Progenitor cell of endocrine pancreas (in vitro differentiated cells): ENCODE data around the gene EMX2. TPM values are rescaled to one million over a fixed set of nuclear protein-coding genes. Genes with fewer than 3 reads are reported as not detected.

Experiments
- DNase-seq: peaks from one replicate; pipeline ENCODE4 v3.0.0; 2021; ENCODE audit warnings: low spot score; ENCODE audit not compliant: unreplicated experiment
- H3K27ac Mint-ChIP-seq: 2 replicates; pipeline ENCODE4 v1.8.0; 2021; ENCODE audit warnings: mild to moderate bottlenecking, moderate library complexity, mixed read lengths
- H3K27me3 Mint-ChIP-seq: 2 replicates; pipeline ENCODE4 v1.8.0; 2021; ENCODE audit warnings: mixed read lengths
- H3K36me3 Mint-ChIP-seq: 2 replicates; pipeline ENCODE4 v1.8.0; 2022; ENCODE audit warnings: mixed read lengths; ENCODE audit not compliant: insufficient read depth
- H3K4me1 Mint-ChIP-seq: 2 replicates; pipeline ENCODE4 v1.8.0; 2021; ENCODE audit warnings: low read depth, mixed read lengths
- H3K4me3 Mint-ChIP-seq: 2 replicates; pipeline ENCODE4 v1.8.0; 2021; ENCODE audit warnings: low read depth, mild to moderate bottlenecking, moderate library complexity, mixed read lengths
- H3K9me3 Mint-ChIP-seq: 2 replicates; pipeline ENCODE4 v1.8.0; 2021; ENCODE audit warnings: low read depth, mixed read lengths
- total RNA-seq: library from RNA; stranded (reverse); gene quantifications from 2 replicates; pipeline ENCODE4 v1.2.1, GENCODE V29; 2021
- TF ChIP-seq, protein P1 (sequence below): fragments of 200-600 bp; sonication (generic); IDR thresholded peaks from one replicate; pipeline ENCODE4 v1.5.0; 2021; ENCODE audit warnings: antibody characterized with exemption, mild to moderate bottlenecking; ENCODE audit not compliant: unreplicated experiment

EMX2 gene
- total RNA-seq, 1 donor from 2014 or later = not detected

DNA sequence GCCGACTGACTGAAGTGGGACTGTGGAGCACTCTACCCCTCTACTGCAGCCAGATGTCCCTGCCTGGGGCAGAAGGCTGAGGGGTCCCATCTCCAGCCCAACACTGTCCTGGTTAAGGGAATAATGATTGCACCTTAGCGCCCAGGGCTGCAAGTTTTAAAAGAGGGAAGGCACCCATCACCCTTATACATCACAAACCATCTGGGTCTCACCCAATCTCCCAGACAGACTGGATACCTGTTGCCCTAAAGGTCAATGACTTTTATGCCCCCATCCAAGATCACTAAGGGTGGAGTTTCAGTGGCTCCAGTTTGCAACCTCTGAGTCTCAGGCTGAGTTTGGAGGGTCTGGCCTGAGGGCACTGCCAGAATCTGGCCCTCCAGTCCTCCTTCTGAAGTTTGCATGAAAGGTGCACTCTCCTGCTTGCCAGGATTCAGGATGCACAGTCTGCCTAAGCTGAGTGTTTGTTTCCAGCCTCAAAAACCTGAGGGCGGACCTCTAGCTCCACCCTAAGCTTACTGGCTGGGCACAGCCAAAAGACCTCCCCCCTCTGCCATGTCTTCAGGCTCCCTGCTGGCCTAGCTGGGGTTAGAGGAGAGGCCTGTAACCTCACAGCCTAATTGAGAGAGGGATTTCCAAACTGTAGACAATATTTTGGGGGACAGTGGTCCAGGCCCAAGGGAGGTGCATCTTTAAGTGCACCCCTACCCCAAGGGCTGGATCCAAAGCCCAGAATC is 2.5 kb upstream of the EMX2 start:
- no peaks in the 10 kb centered on the region for H3K36me3 Mint-ChIP-seq
- H3K9me3 Mint-ChIP-seq = no peaks in the 10 kb centered on the region
- H3K27ac Mint-ChIP-seq = no peak overlapping the region
- peaks cover 91% of the 10 kb centered on the region for H3K27me3 Mint-ChIP-seq
- no peak for DNase-seq
- TF ChIP-seq, protein P1, sequence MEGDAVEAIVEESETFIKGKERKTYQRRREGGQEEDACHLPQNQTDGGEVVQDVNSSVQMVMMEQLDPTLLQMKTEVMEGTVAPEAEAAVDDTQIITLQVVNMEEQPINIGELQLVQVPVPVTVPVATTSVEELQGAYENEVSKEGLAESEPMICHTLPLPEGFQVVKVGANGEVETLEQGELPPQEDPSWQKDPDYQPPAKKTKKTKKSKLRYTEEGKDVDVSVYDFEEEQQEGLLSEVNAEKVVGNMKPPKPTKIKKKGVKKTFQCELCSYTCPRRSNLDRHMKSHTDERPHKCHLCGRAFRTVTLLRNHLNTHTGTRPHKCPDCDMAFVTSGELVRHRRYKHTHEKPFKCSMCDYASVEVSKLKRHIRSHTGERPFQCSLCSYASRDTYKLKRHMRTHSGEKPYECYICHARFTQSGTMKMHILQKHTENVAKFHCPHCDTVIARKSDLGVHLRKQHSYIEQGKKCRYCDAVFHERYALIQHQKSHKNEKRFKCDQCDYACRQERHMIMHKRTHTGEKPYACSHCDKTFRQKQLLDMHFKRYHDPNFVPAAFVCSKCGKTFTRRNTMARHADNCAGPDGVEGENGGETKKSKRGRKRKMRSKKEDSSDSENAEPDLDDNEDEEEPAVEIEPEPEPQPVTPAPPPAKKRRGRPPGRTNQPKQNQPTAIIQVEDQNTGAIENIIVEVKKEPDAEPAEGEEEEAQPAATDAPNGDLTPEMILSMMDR = no peak
- H3K4me3 Mint-ChIP-seq = no peak overlapping the region
- peaks cover 13% of the 10 kb centered on the region for H3K4me1 Mint-ChIP-seq

DNA sequence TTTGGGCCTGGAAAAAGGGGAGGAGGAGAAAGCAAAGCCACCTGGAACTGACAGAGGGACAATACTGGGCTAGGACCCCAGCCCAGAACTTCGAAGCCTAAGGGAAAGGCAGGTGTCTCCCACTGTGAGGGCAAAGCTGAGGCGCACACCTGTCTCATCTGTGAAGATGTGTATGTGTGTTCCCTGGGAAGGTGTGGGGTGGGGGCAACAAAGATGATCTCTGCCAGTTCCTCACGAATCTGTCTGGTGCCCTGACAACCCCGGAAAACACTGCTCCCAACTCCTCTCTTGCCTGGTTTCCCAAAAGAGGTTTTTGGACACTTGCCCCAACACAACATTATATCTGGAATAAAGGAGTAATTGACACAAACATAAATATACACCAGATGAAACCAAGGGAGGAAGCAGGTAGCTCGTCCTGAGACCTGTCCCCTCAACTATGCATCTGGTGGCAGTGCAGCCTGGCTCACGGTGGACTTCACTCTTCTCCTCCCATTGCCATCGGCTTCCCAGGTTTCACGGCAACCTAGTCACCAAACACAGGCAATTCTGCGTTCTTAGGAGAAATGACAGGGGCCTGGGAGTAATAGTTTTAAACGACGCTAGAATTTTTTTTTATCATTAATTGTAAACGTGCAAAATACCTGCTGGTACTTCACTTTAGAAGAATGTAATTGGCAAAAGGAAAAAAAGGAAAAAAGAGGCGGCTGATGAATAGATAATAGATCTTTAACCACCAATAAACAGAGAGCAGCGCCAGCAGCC is 1.7 kb upstream of the EMX2 start:
- no peak for DNase-seq
- Mint-ChIP-seq H3K4me1 (peaks cover 12% of the 10 kb centered on the region), H3K36me3 (no peaks in the 10 kb centered on the region), H3K9me3 (no peaks in the 10 kb centered on the region), H3K27ac (no peak overlapping the region), H3K27me3 (peaks cover 89% of the 10 kb centered on the region), H3K4me3 (no peak overlapping the region)
- TF ChIP-seq, protein P1 = no peak

DNA sequence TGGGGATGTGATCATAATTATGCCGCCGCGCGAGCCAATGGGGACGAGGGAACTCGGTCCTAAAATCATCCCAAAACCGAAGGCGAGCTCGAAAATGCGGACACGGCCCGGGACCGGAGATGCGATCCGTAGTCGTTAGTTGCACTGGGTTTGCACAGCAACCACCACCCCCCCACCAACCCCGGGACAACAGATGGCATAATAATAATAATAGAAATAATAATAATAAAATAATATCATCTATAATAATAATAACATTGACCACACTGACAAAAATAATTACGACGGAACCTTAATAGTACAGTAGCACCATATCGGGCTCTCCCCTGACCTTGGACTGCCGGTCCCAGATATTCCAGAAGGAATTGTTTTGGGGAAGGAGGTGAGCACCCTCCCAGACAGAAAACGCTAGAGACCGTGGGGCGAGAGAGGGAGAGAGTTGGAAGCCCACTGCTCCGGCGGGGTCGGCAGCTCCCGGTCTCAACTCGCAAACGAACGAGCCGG is 1.1 kb upstream of the EMX2 start:
- H3K4me1 Mint-ChIP-seq = peaks cover 16% of the 10 kb centered on the region
- H3K36me3 Mint-ChIP-seq = no peaks in the 10 kb centered on the region
- peak overlapping the region; percentile 80 for H3K27ac Mint-ChIP-seq
- no peak for DNase-seq
- peak overlapping the region; percentile 50 for H3K4me3 Mint-ChIP-seq
- TF ChIP-seq, protein P1 = no peak
- peaks cover 89% of the 10 kb centered on the region for H3K27me3 Mint-ChIP-seq
- H3K9me3 Mint-ChIP-seq = no peaks in the 10 kb centered on the region

DNA sequence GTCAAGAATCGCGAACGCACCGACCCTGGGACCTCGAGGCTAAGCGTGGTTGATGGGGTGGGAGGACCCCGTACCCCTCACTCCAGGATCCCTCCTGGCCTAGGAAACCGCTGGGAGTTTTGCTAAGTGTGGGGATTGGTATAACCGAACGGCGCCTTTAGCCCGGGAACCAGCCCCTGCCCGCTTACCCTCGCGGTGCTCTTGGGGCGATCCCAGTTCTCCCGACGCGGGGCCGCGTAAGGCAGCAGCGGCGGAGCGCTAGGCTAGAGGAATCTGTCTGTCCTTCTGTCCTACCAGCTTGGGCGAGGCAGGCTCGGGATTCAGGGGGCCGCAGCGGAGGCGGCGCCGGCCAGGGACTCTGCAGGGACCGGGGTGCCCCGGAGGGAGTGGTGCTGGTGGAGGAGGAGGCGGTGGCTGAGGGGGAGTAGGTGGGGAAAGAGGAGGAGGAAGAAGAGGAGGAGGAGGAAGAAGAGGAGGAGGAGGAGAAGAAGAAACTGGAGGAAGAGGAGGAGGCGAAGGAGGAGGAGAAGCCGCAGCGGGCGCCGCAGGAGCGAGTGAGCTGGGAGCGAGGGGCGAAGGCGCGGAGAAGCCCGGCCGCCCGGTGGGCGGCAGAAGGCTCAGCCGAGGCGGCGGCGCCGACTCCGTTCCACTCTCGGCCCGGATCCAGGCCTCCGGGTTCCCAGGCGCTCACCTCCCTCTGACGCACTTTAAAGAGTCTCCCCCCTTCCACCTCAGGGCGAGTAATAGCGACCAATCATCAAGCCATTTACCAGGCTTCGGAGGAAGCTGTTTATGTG is 439 bp upstream of the EMX2 start:
- Mint-ChIP-seq H3K4me1 (peaks cover 16% of the 10 kb centered on the region), H3K9me3 (no peaks in the 10 kb centered on the region), H3K27me3 (peaks cover 89% of the 10 kb centered on the region), H3K36me3 (no peaks in the 10 kb centered on the region), H3K4me3 (peak overlapping the region; percentile 63), H3K27ac (peak overlapping the region; percentile 80)
- peak; percentile 46 for DNase-seq
- TF ChIP-seq, protein P1 = no peak
